K562 (cell line): Measurements from ENCODE around the gene AQP5. TPM values are rescaled to one million over a fixed set of nuclear protein-coding genes. Genes with fewer than 3 reads are reported as not detected.
A peak's percentile ranks its signal among the peaks of the same experiment; 100 is the strongest.

Experiments used
- ATAC-seq: fragments of 200-7000 bp; cut with Tn5 transposase; 3 replicates; pipeline ENCODE4 v1.9.1; 2020; ENCODE audit warnings: moderate library complexity
- BruUV-seq: library from RNA; stranded (reverse); fragments of 400-500 nt; replicated peaks from 2 replicates; lab custom pipeline; 2021; lab: Mats Ljungman, UMichigan
- CTCF ChIA-PET: fragments of 300-600 bp; formaldehyde crosslinking; extraction: SDS; loops from one replicate; lab custom pipeline; 2021; ENCODE audit warnings: low intra/inter-chr PET ratio; lab: Yijun Ruan, JAX
- POLR2A ChIA-PET: fragments of 300-600, 350-650 bp; sonication (Branson Sonifier 250); formaldehyde crosslinking; extraction: SDS; loops from one replicate; lab custom pipeline; 2021; ENCODE audit warnings: antibody characterized with exemption, inconsistent platforms; lab: Yijun Ruan, JAX
- DNase-seq, 4 experiments: peaks; one replicate each; pipeline versions ENCODE4 v3.0.0 to v3.0.0-alpha.2; 2011 to 2018; ENCODE audit warnings: low spot score in 3 of 4, mixed read lengths in 3 of 4; ENCODE audit errors: extremely low read depth in 1 of 4
- FAIRE-seq: peaks from 2 replicates; lab custom pipeline; 2011; peaks lifted over from hg19 to GRCh38; lab: Jason Lieb, UNC
- H2AFZ ChIP-seq: 2 replicates; pipeline ENCODE4 v1.6.0; 2011; ENCODE audit warnings: low read depth, low read length, control low read depth, inconsistent platforms
- H3K27ac ChIP-seq: fragments of 200-600 bp; 3 replicates; pipeline ENCODE4 v1.8.0; 2011; ENCODE audit warnings: low read depth, mild to moderate bottlenecking, control low read depth, inconsistent platforms, low read length, moderate library complexity, mixed read lengths; ENCODE audit errors: extremely low read depth
- H3K27me3 ChIP-seq, 2 experiments: fragments of 300-600 bp in 1 of 2; 2 replicates in 1 of 2; 3 replicates in 1 of 2; pipeline versions ENCODE4 v1.6.0 to v1.8.0; 2011; ENCODE audit warnings: inconsistent platforms in 2 of 2, low read length in 2 of 2, mild to moderate bottlenecking in 1 of 2, mixed read lengths in 1 of 2, moderate library complexity in 1 of 2; ENCODE audit not compliant: control insufficient read depth in 2 of 2, insufficient read depth in 2 of 2
- H3K36me3 ChIP-seq: fragments of 300-600 bp; 3 replicates; pipeline ENCODE4 v1.8.0; 2011; ENCODE audit warnings: mild to moderate bottlenecking, low read length, inconsistent platforms; ENCODE audit not compliant: control insufficient read depth, insufficient read depth
- H3K4me1 ChIP-seq, 2 experiments: fragments of 200-600 bp in 1 of 2; replicated peaks in 1 of 2; 2 replicates in 1 of 2; 3 replicates in 1 of 2; pipeline versions ENCODE4 v1.5.1 to v1.8.0; 2011; ENCODE audit warnings: inconsistent platforms in 2 of 2, low read length in 2 of 2, mild to moderate bottlenecking in 1 of 2, mixed read lengths in 1 of 2, moderate library complexity in 1 of 2; ENCODE audit not compliant: control insufficient read depth in 2 of 2, insufficient read depth in 2 of 2
- H3K4me2 ChIP-seq: 2 replicates; pipeline ENCODE4 v1.6.1; 2011; ENCODE audit warnings: low read length, control low read depth, inconsistent platforms, mixed read lengths; ENCODE audit not compliant: insufficient read depth
- H3K4me3 ChIP-seq: fragments of 200-600 bp; sonication (generic), shearing (Covaris generic); 2 replicates; pipeline ENCODE4 v1.5.1; 2016; ENCODE audit warnings: control low read depth, inconsistent platforms
- H3K79me2 ChIP-seq: fragments of 200-600 bp; 3 replicates; pipeline ENCODE4 v1.8.0; 2011; ENCODE audit warnings: low read length, inconsistent platforms; ENCODE audit not compliant: control insufficient read depth, insufficient read depth
- H3K9ac ChIP-seq, 2 experiments: 2 replicates each; pipeline versions ENCODE4 v1.6.0 to v1.6.1; 2011; ENCODE audit warnings: low read depth in 2 of 2, low read length in 2 of 2, control low read depth in 1 of 2, inconsistent platforms in 1 of 2, mild to moderate bottlenecking in 1 of 2, mixed read lengths in 1 of 2; ENCODE audit not compliant: insufficient read depth in 1 of 2
- H3K9me1 ChIP-seq: one replicate; pipeline ENCODE4 v1.6.0; 2011; ENCODE audit warnings: inconsistent platforms, mild to moderate bottlenecking, low read length, moderate library complexity; ENCODE audit not compliant: control insufficient read depth, insufficient read depth
- H3K9me3 ChIP-seq: replicated peaks from 2 replicates; pipeline ENCODE4 v1.5.1; 2011; ENCODE audit warnings: low read depth, low read length, inconsistent platforms; ENCODE audit not compliant: control insufficient read depth, insufficient read depth
- H4K20me1 ChIP-seq: replicated peaks from 2 replicates; pipeline ENCODE4 v1.6.1; 2011; ENCODE audit warnings: low read length, inconsistent platforms, mixed read lengths; ENCODE audit not compliant: control insufficient read depth, insufficient read depth
- C11orf30 ChIP-seq: fragments of 450-650 bp; IDR thresholded peaks from 2 replicates; pipeline ENCODE4 v1.6.1; 2016; ENCODE audit warnings: low read depth, mild to moderate bottlenecking
- E2F6 ChIP-seq, 2 experiments: IDR thresholded peaks; 2 replicates each; pipeline ENCODE4 v1.6.1; 2011; ENCODE audit warnings: borderline replicate concordance in 1 of 2, control low read depth in 1 of 2, low read depth in 1 of 2, low read length in 1 of 2, mild to moderate bottlenecking in 1 of 2, mixed read lengths in 1 of 2, moderate library complexity in 1 of 2; ENCODE audit not compliant: insufficient read depth in 1 of 2, insufficient read length in 1 of 2, poor library complexity in 1 of 2, severe bottlenecking in 1 of 2; ENCODE audit errors: extremely low read depth in 1 of 2
- EZH2 ChIP-seq: IDR thresholded peaks from 2 replicates; pipeline ENCODE4 v1.6.1; 2012; ENCODE audit warnings: low read depth, mild to moderate bottlenecking, inconsistent platforms, low read length, borderline replicate concordance
- MAX ChIP-seq: sonication (generic); formaldehyde crosslinking; IDR thresholded peaks from 2 replicates; pipeline ENCODE4 v1.9.0; 2022; ENCODE audit warnings: mild to moderate bottlenecking, missing genetic modification reagents
- PTBP1 ChIP-seq: fragments of 200-400 bp; formaldehyde crosslinking; IDR thresholded peaks from 2 replicates; pipeline ENCODE4 v1.6.1; 2017; ENCODE audit warnings: low read depth, low read length
- RBBP5 ChIP-seq: fragments of 200-600 bp; sonication (generic); IDR thresholded peaks from 2 replicates; pipeline ENCODE4 v1.6.1; 2012; ENCODE audit warnings: borderline replicate concordance, mild to moderate bottlenecking, low read length, control low read depth, inconsistent platforms; ENCODE audit not compliant: insufficient read depth, poor library complexity, severe bottlenecking
- YY1 ChIP-seq, 3 experiments: IDR thresholded peaks; 2 replicates each; pipeline ENCODE4 v1.6.1; 2011; ENCODE audit warnings: low read length in 2 of 3, mild to moderate bottlenecking in 2 of 3, moderate library complexity in 2 of 3, borderline replicate concordance in 1 of 3, control low read depth in 1 of 3, low read depth in 1 of 3; ENCODE audit not compliant: insufficient read depth in 3 of 3, insufficient replicate concordance in 2 of 3, control insufficient read depth in 1 of 3, insufficient read length in 1 of 3; ENCODE audit errors: extremely low read depth in 1 of 3
- ZBTB26 ChIP-seq: fragments of 450-650 bp; formaldehyde crosslinking; IDR thresholded peaks from 2 replicates; pipeline ENCODE4 v1.4.0; 2022; ENCODE audit warnings: missing genetic modification characterization
- ZNF133 ChIP-seq: fragments of 250-450 bp; sonication (Bioruptor Pico); IDR thresholded peaks from 2 replicates; pipeline ENCODE4 v1.4.0; 2020; ENCODE audit warnings: mild to moderate bottlenecking
- ZNF511 ChIP-seq: sonication (generic); formaldehyde crosslinking; IDR thresholded peaks from 2 replicates; pipeline ENCODE4 v1.8.0; 2022; ENCODE audit warnings: mild to moderate bottlenecking, missing genetic modification reagents
- WGBS: fragments of 100-300 bp; shearing (Covaris generic); methylation state at CpG from one replicate; pipeline ENCODE4 v1.1.6; 2016; ENCODE audit warnings: low coverage, mixed read lengths; ENCODE audit not compliant: insufficient coverage; ENCODE audit errors: missing lambda C conversion rate; 5-methylcytosine and 5-hydroxymethylcytosine counted together
- in situ Hi-C: fragments of 300-500 bp; cut with MboI; formaldehyde crosslinking; loops from 4 replicates; pipeline ENCODE4 v1.15.0; 2018; ENCODE audit warnings: inconsistent platforms, mixed read lengths
- intact Hi-C: fragments of 100-400 bp; cut with micrococcal nuclease; formaldehyde crosslinking; loops from 2 replicates; pipeline ENCODE4 v1.14.2; 2022
- polyA plus RNA-seq, 8 experiments: library from polyadenylated mRNA; depleted of rRNA in 4 of 8; stranded (reverse) in 5 of 8; unstranded in 3 of 8; fragments of >200 nt; fragmentation: Nextera tagmentation in 2 of 8; fragmentation: Illumina TruSeq in 1 of 8; extraction: Ambion mirVana in 2 of 8; extraction: Trizol in 1 of 8; gene quantifications; 2 replicates each; pipeline versions ENCODE4 v1.2.1 to v1.2.3, GENCODE V29; 2011 to 2014; ENCODE audit warnings: inconsistent platforms in 1 of 8, missing spikeins in 1 of 8
- total RNA-seq, 7 experiments: library from RNA; depleted of rRNA in 6 of 7; stranded (reverse); fragments of >200 nt in 6 of 7; fragmentation: Illumina TruSeq in 2 of 7; extraction: Trizol in 2 of 7; gene quantifications; 2 replicates each; pipeline versions ENCODE4 v1.2.1 to v1.2.3, GENCODE V29; 2011 to 2021; ENCODE audit warnings: low replicate concordance in 1 of 7

Gene AQP5
- total and polyA plus RNA-seq, 9 of the 15 experiments (the other 6 are each of a cell fraction or from before 2014, with no cell fraction given): not detected

GRCh38 chr12:49979016-49979586, 17.4 kb downstream of the AQP5 start:
- Histone ChIP-seq H3K9me1 (no peaks in the 10 kb centered on the region), H3K27me3 (peaks cover 0 to 2% of the 10 kb centered on the region in 2 experiments; a peak in 1 of 5 replicates), H3K27ac (no peak overlapping the region), H3K36me3 (no peaks in the 10 kb centered on the region), H3K4me3 (no peak overlapping the region), H3K9me3 (no peaks in the 10 kb centered on the region), H2AFZ (no peak overlapping the region), H3K79me2 (no peaks in the 10 kb centered on the region), H3K9ac (no peak overlapping the region), H4K20me1 (peaks cover under 1% of the 10 kb centered on the region), H3K4me1 (peaks cover 19 to 31% of the 10 kb centered on the region in 2 experiments), H3K4me2 (no peak overlapping the region)
- no peak for ATAC-seq
- intact Hi-C loops: no loop called here
- CTCF ChIA-PET: no interaction called here
- peak in 1 of 4 experiments; percentile 4 for DNase-seq
- no peak for TF ChIP-seq ZBTB26 (CRISPR knock-in tag)
- no peak for TF ChIP-seq EZH2
- no peak for TF ChIP-seq RBBP5
- no peak for TF ChIP-seq C11orf30
- TF ChIP-seq ZNF511 (CRISPR knock-in tag): no peak
- no peak for TF ChIP-seq YY1 (IDR thresholded peaks at IDR 0.05; ENCODE audit: borderline replicate concordance in 1 of 3, control insufficient read depth in 1 of 3, extremely low read depth in 1 of 3, insufficient read depth in 3 of 3, insufficient read length in 1 of 3, insufficient replicate concordance in 2 of 3, low read depth in 1 of 3, low read length in 2 of 3)
- TF ChIP-seq ZNF133: no peak
- no peak for TF ChIP-seq MAX
- no peak for TF ChIP-seq E2F6 (IDR thresholded peaks at IDR 0.05; ENCODE audit: borderline replicate concordance in 1 of 2, extremely low read depth in 1 of 2, insufficient read depth in 1 of 2, insufficient read length in 1 of 2, low read depth in 1 of 2, low read length in 1 of 2, poor library complexity in 1 of 2, severe bottlenecking in 1 of 2)
- no peak for TF ChIP-seq PTBP1
- WGBS: 76% methylated on average over 10 of the region's 10 CpGs
- POLR2A ChIA-PET: interaction anchor here (1.0 to 1.8 kb wide), 2 partner anchors 12 to 46 kb away, joined by 6 read pairs; partner anchors contain the start of gene RACGAP1
- no peak for FAIRE-seq
- no TSS peak for BruUV-seq
- in situ Hi-C loops: no loop called here
